Measurements from ENCODE around the gene ARHGAP44.
"Not testable (repeated sequence)": the region's sequence is repeated elsewhere in the genome, so short reads cannot be mapped to it uniquely, and the experiment has no call there.

Gene ARHGAP44

DNA sequence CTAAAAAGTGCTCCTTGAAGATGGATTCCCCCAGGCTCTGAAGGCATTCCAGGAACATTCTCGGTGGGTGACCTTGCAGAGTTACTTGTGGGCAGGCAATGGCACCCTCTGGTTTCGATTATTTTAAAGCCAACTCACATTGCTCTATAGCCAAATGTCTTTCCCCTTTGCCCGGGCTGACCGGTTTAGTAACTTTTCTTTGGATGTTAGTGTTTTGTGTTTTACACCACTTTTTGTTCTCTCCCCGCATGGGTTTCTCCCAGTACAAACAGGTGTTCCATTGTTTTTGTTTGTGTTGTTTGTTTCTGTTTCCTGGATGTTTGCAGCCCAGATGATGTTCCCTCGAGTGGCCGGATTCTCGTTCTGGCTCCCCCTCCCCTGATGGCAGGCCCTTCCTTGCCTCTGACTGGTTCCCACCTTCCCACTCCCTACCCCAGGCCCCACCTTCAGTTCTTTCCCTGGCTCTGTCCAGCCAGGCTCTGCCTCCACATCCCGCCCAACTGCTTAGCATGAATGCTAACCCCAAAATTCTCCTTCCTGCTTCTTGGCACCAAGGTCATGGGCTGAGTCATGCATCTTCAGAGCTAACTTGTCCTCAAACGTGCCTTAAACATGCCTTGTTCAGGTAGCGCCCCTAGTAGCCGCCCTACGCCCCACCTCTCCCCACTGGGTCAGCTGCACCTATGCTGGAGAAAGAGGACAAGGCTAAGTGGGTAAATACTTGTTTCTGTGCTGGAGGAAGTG lies 187.9 kb downstream of the ARHGAP44 start:
- no peak for DNase-seq (ENCODE audit: low read depth)

DNA sequence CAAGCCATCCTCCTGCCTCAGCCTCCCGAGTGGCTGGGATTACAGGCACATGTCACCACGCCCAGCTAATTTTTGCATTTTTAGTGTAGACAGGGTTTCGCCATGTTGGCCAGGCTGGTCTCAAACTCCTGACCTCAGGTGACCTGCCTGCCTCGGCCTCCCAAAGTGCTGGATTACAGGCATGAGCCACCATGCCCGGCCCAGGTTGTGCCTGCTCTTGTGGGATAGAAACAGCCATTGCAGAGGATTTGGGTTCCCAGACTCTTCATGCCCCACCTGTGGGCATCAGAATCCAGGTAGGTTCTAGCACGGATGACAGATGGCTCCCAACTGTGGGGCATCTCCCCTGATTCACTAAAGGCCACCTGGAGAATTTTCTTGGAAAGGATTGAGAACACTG lies 189.5 kb downstream of the ARHGAP44 start:
- DNase-seq (ENCODE audit: low read depth); H3K4me3 ChIP-seq (ENCODE audit: low read depth, low read length): not testable (repeated sequence)

More for the DNA sequence above, 187.9 kb downstream of the ARHGAP44 start:
- TF ChIP-seq, protein P1, sequence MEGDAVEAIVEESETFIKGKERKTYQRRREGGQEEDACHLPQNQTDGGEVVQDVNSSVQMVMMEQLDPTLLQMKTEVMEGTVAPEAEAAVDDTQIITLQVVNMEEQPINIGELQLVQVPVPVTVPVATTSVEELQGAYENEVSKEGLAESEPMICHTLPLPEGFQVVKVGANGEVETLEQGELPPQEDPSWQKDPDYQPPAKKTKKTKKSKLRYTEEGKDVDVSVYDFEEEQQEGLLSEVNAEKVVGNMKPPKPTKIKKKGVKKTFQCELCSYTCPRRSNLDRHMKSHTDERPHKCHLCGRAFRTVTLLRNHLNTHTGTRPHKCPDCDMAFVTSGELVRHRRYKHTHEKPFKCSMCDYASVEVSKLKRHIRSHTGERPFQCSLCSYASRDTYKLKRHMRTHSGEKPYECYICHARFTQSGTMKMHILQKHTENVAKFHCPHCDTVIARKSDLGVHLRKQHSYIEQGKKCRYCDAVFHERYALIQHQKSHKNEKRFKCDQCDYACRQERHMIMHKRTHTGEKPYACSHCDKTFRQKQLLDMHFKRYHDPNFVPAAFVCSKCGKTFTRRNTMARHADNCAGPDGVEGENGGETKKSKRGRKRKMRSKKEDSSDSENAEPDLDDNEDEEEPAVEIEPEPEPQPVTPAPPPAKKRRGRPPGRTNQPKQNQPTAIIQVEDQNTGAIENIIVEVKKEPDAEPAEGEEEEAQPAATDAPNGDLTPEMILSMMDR (IDR thresholded peaks at IDR 0.05; ENCODE audit: control insufficient read depth, extremely low read depth, insufficient read depth), result no peak
- no peak overlapping the region for H3K4me3 ChIP-seq (ENCODE audit: low read depth, low read length)

DNA sequence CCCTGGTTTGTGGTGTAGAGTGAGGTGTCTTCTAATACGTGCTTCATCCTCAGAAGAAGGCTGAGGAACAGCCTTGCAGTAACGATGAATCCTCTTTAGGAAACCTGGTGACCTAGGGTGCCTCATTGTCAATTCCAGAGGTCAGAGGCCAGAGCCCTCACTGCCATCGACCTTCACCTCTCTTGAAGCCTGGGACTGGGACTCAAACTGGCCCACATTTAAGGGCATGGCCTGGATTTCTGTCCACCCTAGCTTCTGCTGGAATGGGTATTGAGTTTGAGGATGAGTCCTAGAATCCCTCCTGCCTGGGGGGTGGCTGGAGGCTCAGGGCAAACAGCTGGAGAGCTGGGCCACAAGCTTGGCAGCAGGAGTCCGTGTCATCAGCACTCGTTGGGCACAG lies 189.9 kb downstream of the ARHGAP44 start:
- DNase-seq (ENCODE audit: low read depth), result no peak
- TF ChIP-seq, protein P1 (IDR thresholded peaks at IDR 0.05; ENCODE audit: control insufficient read depth, extremely low read depth, insufficient read depth), result no peak
- H3K4me3 ChIP-seq (ENCODE audit: low read depth, low read length), result no peak overlapping the region

DNA sequence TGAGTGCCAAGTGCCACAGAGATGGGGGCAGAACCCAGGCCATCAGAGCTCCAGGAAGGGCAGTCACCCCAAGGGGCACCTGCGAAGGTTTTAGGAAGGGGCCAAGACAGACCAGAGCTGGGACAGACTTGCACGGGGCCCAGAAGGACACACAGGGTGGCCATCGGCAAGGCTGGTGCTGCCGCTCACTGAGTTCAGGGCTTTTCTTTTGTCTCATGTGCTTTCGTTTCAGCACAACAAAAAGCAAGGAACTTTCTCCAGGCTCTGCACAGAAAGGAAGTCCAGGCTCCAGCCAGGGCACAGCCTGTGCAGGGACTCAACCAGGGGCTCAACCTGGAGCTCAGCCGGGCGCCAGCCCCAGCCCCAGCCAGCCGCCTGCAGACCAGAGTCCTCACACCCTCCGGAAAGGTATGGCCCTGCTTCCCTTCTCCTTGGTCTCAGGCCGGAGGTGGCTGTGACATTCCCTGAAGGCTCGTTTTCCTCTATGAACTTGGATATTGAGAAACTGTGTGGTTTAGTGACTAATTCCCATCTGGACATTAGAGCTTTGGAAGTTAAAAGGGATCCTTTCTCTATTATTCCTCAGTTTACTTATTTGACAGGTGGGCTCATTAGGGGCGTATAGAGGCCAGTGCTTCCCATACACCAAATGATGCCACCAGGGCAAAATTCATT lies 190.7 kb downstream of the ARHGAP44 start:
- H3K4me3 ChIP-seq (ENCODE audit: low read depth, low read length), result no peak overlapping the region
- no peak for DNase-seq (ENCODE audit: low read depth)
- TF ChIP-seq, protein P1 (IDR thresholded peaks at IDR 0.05; ENCODE audit: control insufficient read depth, extremely low read depth, insufficient read depth), result no peak

DNA sequence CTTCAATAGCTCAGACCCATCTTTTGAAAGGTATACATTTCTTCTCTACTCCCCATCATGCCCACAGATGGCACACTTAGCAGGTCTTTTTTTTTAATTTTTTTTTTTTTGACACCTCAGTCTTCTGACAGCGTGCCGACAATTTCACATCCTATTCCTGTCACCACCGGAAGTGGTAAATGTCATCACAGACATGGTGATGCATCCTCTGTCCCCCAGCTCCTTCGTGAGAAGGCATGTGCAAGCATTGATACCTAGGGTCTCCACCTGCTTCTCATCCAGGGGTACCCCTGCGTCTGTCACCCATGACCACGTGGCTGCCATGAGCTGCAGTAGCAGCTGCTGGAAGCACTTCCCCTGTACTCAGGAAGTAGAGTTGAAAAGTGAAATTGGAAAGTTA lies 192.9 kb downstream of the ARHGAP44 start:
- no peak for DNase-seq (ENCODE audit: low read depth)
- TF ChIP-seq, protein P1 (IDR thresholded peaks at IDR 0.05; ENCODE audit: control insufficient read depth, extremely low read depth, insufficient read depth), result no peak
- H3K4me3 ChIP-seq (ENCODE audit: low read depth, low read length), result no peak overlapping the region

DNA sequence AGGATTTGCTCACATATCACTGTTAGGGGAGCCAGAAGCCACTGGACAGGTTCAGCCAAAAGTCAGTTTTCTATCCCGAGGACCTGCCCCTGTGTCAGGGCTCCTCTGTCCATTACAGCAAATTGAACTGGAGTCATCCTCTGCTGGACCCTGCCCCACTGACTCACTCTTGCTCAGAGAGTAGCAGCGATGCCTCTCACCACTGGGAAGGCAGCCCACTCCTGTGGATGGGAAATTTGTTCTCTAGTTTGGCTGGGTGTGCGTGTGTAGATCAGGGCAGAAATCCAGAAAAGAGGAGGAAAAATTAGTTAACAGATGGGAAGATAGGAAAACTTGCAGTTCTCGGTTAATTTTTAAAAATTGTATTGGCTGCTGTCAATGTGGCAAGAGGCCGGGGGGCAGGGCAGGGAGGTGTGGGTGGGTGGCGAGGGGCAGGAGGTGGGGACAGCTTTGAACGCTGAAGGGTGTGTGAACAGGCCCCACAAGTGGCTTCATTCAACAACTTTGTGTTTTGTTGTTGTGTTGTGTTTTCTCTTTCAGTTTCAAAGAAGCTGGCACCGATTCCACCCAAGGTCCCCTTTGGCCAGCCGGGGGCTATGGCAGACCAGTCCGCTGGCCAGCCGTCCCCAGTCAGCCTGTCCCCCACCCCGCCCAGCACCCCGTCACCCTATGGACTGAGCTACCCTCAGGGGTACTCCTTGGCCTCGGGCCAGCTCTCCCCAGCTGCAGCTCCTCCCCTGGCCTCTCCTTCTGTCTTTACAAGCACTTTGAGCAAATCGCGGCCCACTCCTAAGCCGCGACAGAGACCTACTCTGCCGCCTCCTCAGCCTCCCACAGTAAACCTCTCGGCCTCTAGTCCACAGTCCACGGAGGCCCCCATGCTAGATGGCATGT lies 194.9 kb downstream of the ARHGAP44 start:
- no peak overlapping the region for H3K4me3 ChIP-seq (ENCODE audit: low read depth, low read length)
- no peak for DNase-seq (ENCODE audit: low read depth)
- TF ChIP-seq, protein P1 (IDR thresholded peaks at IDR 0.05; ENCODE audit: control insufficient read depth, extremely low read depth, insufficient read depth), result no peak
